Mesendoderm (in vitro differentiated cells): ENCODE results near the gene ASTN2.

Experiments used
- DNase-seq: peaks from one replicate; pipeline ENCODE4 v3.0.0; 2013
- H2AK5ac ChIP-seq: 2 replicates; pipeline ENCODE4 v1.6.1; 2013; ENCODE audit warnings: low read length, inconsistent platforms
- H2BK120ac ChIP-seq: 2 replicates; pipeline ENCODE4 v1.6.1; 2013; ENCODE audit warnings: low read depth, mild to moderate bottlenecking, low read length, moderate library complexity, mixed read lengths
- H2BK15ac ChIP-seq: replicated peaks from 2 replicates; pipeline ENCODE4 v1.6.1; 2013; ENCODE audit warnings: low read depth, mild to moderate bottlenecking, moderate library complexity
- H2BK5ac ChIP-seq: 2 replicates; pipeline ENCODE4 v1.6.1; 2013; ENCODE audit warnings: low read length, inconsistent platforms
- H3K18ac ChIP-seq: 2 replicates; pipeline ENCODE4 v1.6.1; 2013; ENCODE audit warnings: mild to moderate bottlenecking, low read length, mixed read lengths
- H3K23ac ChIP-seq: one replicate; pipeline ENCODE4 v1.6.1; 2013; ENCODE audit warnings: low read length
- H3K27ac ChIP-seq: 2 replicates; pipeline ENCODE4 v1.5.1; 2013; ENCODE audit warnings: low read depth, mild to moderate bottlenecking, inconsistent platforms, low read length, moderate library complexity
- H3K27me3 ChIP-seq: 2 replicates; pipeline ENCODE4 v1.6.1; 2013; ENCODE audit warnings: low read length, control low read depth, mild to moderate bottlenecking, inconsistent platforms; ENCODE audit not compliant: insufficient read depth, poor library complexity
- H3K36me3 ChIP-seq: 2 replicates; pipeline ENCODE4 v1.6.1; 2013; ENCODE audit warnings: low read length, inconsistent platforms; ENCODE audit not compliant: control insufficient read depth, insufficient read depth
- H3K4ac ChIP-seq: one replicate; pipeline ENCODE4 v1.6.1; 2013; ENCODE audit warnings: low read depth, mild to moderate bottlenecking, low read length, moderate library complexity
- H3K4me1 ChIP-seq: 2 replicates; pipeline ENCODE4 v1.6.1; 2013; ENCODE audit warnings: low read depth, low read length, inconsistent platforms; ENCODE audit not compliant: control insufficient read depth
- H3K4me2 ChIP-seq: 2 replicates; pipeline ENCODE4 v1.6.1; 2013; ENCODE audit warnings: low read length
- H3K4me3 ChIP-seq: 2 replicates; pipeline ENCODE4 v1.5.1; 2013; ENCODE audit warnings: mild to moderate bottlenecking, low read length
- H3K56ac ChIP-seq: one replicate; pipeline ENCODE4 v1.6.1; 2013; ENCODE audit warnings: low read length
- H3K79me1 ChIP-seq: 2 replicates; pipeline ENCODE4 v1.6.1; 2013; ENCODE audit warnings: low read length, inconsistent platforms
- H3K79me2 ChIP-seq: 2 replicates; pipeline ENCODE4 v1.6.1; 2013; ENCODE audit warnings: mild to moderate bottlenecking, low read length; ENCODE audit not compliant: control insufficient read depth, insufficient read depth
- H3K9ac ChIP-seq: 2 replicates; pipeline ENCODE4 v1.6.1; 2013; ENCODE audit warnings: low read length, inconsistent platforms
- H4K5ac ChIP-seq: one replicate; pipeline ENCODE4 v1.6.1; 2013; ENCODE audit warnings: low read length
- H4K8ac ChIP-seq: one replicate; pipeline ENCODE4 v1.6.1; 2013; ENCODE audit warnings: low read depth, mild to moderate bottlenecking, control low read depth, low read length, moderate library complexity
- WGBS: extraction: QIAGEN DNeasy Blood & Tissue Kit; methylation state at CpG from one replicate; pipeline ENCODE4 v1.1.7; 2013; ENCODE audit warnings: low lambda C conversion rate, missing lambda C conversion rate; ENCODE audit not compliant: insufficient coverage; ENCODE audit errors: extremely low coverage; 5-methylcytosine and 5-hydroxymethylcytosine counted together

ASTN2 gene

DNA sequence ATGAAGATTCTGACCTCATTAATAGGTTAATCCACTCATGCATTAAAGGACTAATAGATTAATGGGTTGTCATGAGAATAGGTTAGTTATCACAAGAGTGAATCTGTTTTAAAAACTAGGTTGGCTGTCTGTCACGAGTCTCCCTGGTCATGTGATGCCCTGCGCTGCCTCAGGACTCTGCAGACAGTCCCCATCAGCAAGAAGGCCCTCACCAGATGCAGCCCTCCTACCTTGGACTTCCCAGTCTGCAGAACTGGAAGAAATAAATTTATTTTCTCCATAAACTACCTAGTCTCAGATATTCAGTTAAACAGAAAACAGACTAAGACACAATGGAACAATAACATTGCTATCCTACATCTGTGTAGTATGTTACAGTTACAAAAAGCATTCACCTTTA is 227.4 kb downstream of the ASTN2 start:
- WGBS = no CpG with 5 or more reads among the region's 2 CpGs
- Histone ChIP-seq H4K5ac (no peak overlapping the region), H4K8ac (no peak overlapping the region), H3K4me3 (no peak overlapping the region), H3K27me3 (no peaks in the 10 kb centered on the region), H3K18ac (no peak overlapping the region), H3K4ac (no peak overlapping the region), H3K36me3 (no peaks in the 10 kb centered on the region), H3K4me1 (peaks cover 11% of the 10 kb centered on the region), H3K23ac (no peak overlapping the region), H3K79me2 (no peaks in the 10 kb centered on the region), H3K27ac (no peak overlapping the region), H2BK15ac (no peak overlapping the region), H3K4me2 (no peak overlapping the region), H2BK120ac (no peak overlapping the region), H3K9ac (no peak overlapping the region), H3K79me1 (no peaks in the 10 kb centered on the region), H2BK5ac (no peak overlapping the region), H2AK5ac (no peak overlapping the region), H3K56ac (no peak overlapping the region)
- DNase-seq = no peak

DNA sequence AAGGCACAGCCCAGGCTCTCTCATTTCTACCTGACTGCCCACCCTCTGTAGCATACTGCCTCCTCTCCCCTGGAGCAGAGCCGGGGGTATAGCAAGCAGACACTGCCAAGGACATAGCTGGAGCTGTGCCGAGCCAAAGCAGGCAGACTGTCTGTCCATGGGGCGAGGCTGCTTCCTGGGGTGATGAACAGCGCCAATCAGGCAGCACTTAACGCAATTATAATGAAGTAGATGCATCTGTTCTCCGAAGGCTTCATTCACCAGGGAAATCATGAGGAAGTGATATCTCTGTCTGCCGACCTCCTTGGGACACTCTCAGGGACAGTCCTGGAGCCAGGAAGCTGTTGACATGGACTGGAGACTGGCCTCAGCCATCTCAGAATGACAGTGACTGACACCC is 230.7 kb downstream of the ASTN2 start:
- Histone ChIP-seq H3K4me2 (no peak overlapping the region), H3K56ac (peak overlapping the region; percentile 54), H3K36me3 (no peaks in the 10 kb centered on the region), H3K23ac (no peak overlapping the region), H3K79me1 (no peaks in the 10 kb centered on the region), H3K18ac (no peak overlapping the region), H4K8ac (no peak overlapping the region), H3K4ac (no peak overlapping the region), H2BK5ac (peak overlapping the region; percentile 35), H3K27me3 (no peaks in the 10 kb centered on the region), H3K9ac (no peak overlapping the region), H3K79me2 (no peaks in the 10 kb centered on the region), H2BK120ac (no peak overlapping the region), H3K27ac (no peak overlapping the region), H3K4me1 (peaks cover 11% of the 10 kb centered on the region), H2AK5ac (no peak overlapping the region), H4K5ac (no peak overlapping the region), H3K4me3 (no peak overlapping the region), H2BK15ac (no peak overlapping the region)
- WGBS = no CpG with 5 or more reads among the region's 7 CpGs
- peak; percentile 38 for DNase-seq

- H3K79me2 ChIP-seq = no peaks in the 10 kb centered on the region
- no peak overlapping the region for H2BK15ac ChIP-seq
- no CpG with 5 or more reads among the region's 2 CpGs for WGBS
- no peak overlapping the region for H3K56ac ChIP-seq
- H3K27ac ChIP-seq = no peak overlapping the region
- H3K4me1 ChIP-seq = peaks cover 11% of the 10 kb centered on the region
- no peaks in the 10 kb centered on the region for H3K79me1 ChIP-seq
- H3K27me3 ChIP-seq = no peaks in the 10 kb centered on the region
- no peaks in the 10 kb centered on the region for H3K36me3 ChIP-seq
- no peak overlapping the region for H4K5ac ChIP-seq
- peak overlapping the region; percentile 61 for H3K4ac ChIP-seq
- H2BK120ac ChIP-seq = no peak overlapping the region
- H3K9ac ChIP-seq = no peak overlapping the region
- no peak overlapping the region for H4K8ac ChIP-seq
- H3K4me2 ChIP-seq = no peak overlapping the region
- H3K4me3 ChIP-seq = no peak overlapping the region
- H3K18ac ChIP-seq = no peak overlapping the region
- H3K23ac ChIP-seq = no peak overlapping the region
- H2AK5ac ChIP-seq = no peak overlapping the region
- no peak for DNase-seq
- H2BK5ac ChIP-seq = no peak overlapping the region
These were observed 232.8 kb downstream of the ASTN2 start for GRCh38 chr9:117182046-117182445.

GRCh38 chr9:117180896-117181445 is 233.9 kb downstream of the ASTN2 start:
- Histone ChIP-seq H3K79me1 (no peaks in the 10 kb centered on the region), H3K23ac (no peak overlapping the region), H3K27ac (no peak overlapping the region), H3K4me3 (no peak overlapping the region), H4K5ac (no peak overlapping the region), H2BK120ac (no peak overlapping the region), H4K8ac (no peak overlapping the region), H3K4me2 (no peak overlapping the region), H3K18ac (no peak overlapping the region), H3K36me3 (no peaks in the 10 kb centered on the region), H2BK15ac (no peak overlapping the region), H2AK5ac (no peak overlapping the region), H3K79me2 (no peaks in the 10 kb centered on the region), H3K9ac (no peak overlapping the region), H3K56ac (no peak overlapping the region), H3K4me1 (peaks cover 11% of the 10 kb centered on the region), H3K27me3 (no peaks in the 10 kb centered on the region), H3K4ac (no peak overlapping the region), H2BK5ac (no peak overlapping the region)
- WGBS = no CpG with 5 or more reads among the region's 2 CpGs
- no peak for DNase-seq

GRCh38 chr9:117178596-117179375 is 236.1 kb downstream of the ASTN2 start:
- no CpG with 5 or more reads among the region's 5 CpGs for WGBS

More at GRCh38 chr9:117178596-117179375, 236.1 kb downstream of the ASTN2 start:
- no peak overlapping the region for H2BK120ac ChIP-seq
- no peak overlapping the region for H2BK5ac ChIP-seq
- no peak overlapping the region for H4K8ac ChIP-seq
- no peak overlapping the region for H2BK15ac ChIP-seq
- H3K27me3 ChIP-seq = no peaks in the 10 kb centered on the region
- no peak overlapping the region for H3K23ac ChIP-seq
- H3K56ac ChIP-seq = no peak overlapping the region
- H4K5ac ChIP-seq = no peak overlapping the region
- H3K4ac ChIP-seq = peak overlapping the region; percentile 22
- no peak overlapping the region for H3K27ac ChIP-seq
- H3K79me2 ChIP-seq = no peaks in the 10 kb centered on the region
- H3K18ac ChIP-seq = no peak overlapping the region
- H3K4me2 ChIP-seq = no peak overlapping the region
- H3K79me1 ChIP-seq = no peaks in the 10 kb centered on the region
- no peak overlapping the region for H2AK5ac ChIP-seq
- H3K36me3 ChIP-seq = no peaks in the 10 kb centered on the region
- H3K4me1 ChIP-seq = peaks cover 3% of the 10 kb centered on the region
- no peak overlapping the region for H3K4me3 ChIP-seq
- no peak for DNase-seq
- H3K9ac ChIP-seq = no peak overlapping the region
